Measurements from ENCODE around the gene KCNMA1. TPM values are rescaled to one million over a fixed set of nuclear protein-coding genes. Genes with fewer than 3 reads are reported as not detected.

KCNMA1 gene
- total RNA-seq, 1 donor from 2014 or later: 94.3 TPM

DNA sequence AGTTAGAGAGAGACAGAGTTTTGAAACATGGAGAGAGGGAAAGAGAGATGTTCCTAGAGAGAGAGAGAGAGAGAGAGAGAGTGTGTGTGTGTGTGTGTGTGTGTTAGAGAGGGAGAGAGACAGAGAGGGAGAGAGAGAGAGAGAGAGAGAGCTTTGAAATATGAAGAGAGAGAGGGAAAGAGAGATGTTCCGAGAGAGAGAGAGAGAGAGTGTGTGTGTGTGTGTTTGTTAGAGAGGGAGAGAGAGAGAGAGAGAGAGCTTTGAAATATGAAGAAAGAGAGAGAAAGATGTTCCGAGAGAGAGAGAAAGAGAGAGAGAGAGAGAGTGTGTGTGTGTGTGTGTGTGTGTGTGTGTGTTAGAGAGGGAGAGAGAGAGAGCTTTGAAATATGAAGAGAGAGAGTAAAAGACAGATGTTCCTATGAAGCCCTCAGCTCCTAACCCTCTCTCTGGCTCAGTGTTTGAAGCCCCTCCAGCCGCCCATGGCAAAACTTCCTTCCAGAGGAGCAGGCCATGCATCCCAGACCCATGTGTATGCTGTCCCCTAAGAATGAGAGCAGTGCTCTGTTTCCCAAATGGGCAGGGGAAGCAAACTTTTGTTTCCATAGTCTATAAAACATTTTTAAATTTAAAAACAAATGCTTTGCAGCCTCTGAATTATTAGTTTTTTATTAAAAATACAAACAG, 130.9 kb downstream of the KCNMA1 start:
- intact Hi-C loops (cut with DNase I): no loop called here
- no peaks in the 10 kb centered on the region for H3K9me3 ChIP-seq
- DNase-seq (ENCODE audit: extremely low spot score in 2 of 2): no peak
- no peak overlapping the region for H3K27ac ChIP-seq
- no peak for TF ChIP-seq POLR2A (IDR thresholded peaks at IDR 0.05)
- no peak for TF ChIP-seq POLR2AphosphoS5 (IDR thresholded peaks at IDR 0.05; ENCODE audit: insufficient read depth in 1 of 2, low read depth in 1 of 2)
- TF ChIP-seq CTCF (IDR thresholded peaks at IDR 0.05): no peak
- no peaks in the 10 kb centered on the region for H3K36me3 ChIP-seq
- H3K4me1 ChIP-seq: peaks cover 17% of the 10 kb centered on the region
- no peaks in the 10 kb centered on the region for H3K27me3 ChIP-seq
- H3K4me3 ChIP-seq: no peak overlapping the region

DNA sequence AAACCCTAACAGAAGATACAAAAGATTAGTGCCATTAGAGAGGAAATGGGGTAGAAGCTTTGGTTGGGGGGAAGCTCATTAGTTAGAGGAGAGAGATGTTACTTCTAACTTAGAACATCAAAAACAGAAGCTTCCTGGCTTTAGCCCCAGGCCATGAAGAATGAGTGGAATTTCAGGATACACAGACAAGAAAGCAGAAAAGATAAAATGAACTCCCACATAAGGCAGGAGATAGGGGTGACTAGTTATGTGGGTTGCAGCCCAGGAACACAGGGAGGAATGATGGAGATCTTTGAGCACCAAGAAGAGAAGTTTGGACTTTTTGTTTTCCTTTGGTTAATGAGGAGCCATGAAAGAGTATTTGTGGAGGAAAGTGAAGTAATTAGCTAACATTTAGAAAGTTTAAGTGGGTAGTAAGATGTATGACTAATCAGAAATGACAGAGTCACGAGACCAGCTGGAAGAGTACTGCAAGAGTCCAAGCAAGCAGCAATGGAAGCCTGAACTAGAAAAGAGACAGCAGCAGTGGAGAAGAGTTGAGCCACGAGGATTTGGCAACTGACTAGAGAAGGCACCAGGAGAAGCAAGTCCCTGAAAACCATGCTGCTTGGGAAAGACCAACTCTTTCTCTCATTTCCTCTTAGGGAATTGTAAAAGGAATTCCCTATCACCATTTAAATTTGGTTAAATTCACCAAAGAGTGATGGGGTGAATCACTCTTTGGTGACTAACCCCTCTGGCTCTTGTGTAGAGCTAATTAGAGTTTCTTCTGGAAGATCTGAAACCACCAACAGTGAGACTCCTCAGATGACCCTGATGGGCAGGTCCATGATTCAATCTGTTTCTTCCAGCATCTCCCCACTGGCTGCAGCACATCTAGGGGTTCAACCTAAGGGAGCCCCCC, 131.9 kb downstream of the KCNMA1 start:
- intact Hi-C loops (cut with DNase I): no loop called here
- Histone ChIP-seq H3K36me3 (no peaks in the 10 kb centered on the region), H3K27ac (no peak overlapping the region), H3K9me3 (no peaks in the 10 kb centered on the region), H3K4me3 (no peak overlapping the region), H3K4me1 (peaks cover 25% of the 10 kb centered on the region), H3K27me3 (no peaks in the 10 kb centered on the region)
- TF ChIP-seq POLR2A (IDR thresholded peaks at IDR 0.05) (no peak), POLR2AphosphoS5 (IDR thresholded peaks at IDR 0.05; ENCODE audit: insufficient read depth in 1 of 2, low read depth in 1 of 2) (no peak), CTCF (IDR thresholded peaks at IDR 0.05) (no peak)
- DNase-seq (ENCODE audit: extremely low spot score in 2 of 2): no peak

DNA sequence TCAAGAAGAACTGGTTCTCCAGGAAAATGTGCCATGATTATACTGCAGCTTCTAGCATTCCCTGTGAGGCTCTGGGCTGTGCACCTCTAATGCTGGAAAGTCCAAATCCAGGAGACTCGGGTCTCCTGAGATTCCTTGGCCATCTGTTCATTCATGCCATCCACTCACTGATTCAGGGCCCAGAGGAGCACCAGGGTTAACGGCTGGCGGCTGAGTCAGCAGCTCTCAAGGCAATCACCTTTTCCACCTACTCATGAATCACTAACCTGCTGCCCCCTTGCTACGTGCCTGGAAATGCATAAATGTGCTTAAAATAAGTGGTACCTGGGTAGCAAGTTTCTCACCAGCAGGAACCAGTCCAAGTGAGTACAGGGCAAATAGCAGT, 132.7 kb downstream of the KCNMA1 start:
- no peaks in the 10 kb centered on the region for H3K27me3 ChIP-seq
- H3K36me3 ChIP-seq: no peaks in the 10 kb centered on the region
- intact Hi-C loops (cut with DNase I): no loop called here
- DNase-seq (ENCODE audit: extremely low spot score in 2 of 2): no peak
- H3K9me3 ChIP-seq: no peaks in the 10 kb centered on the region
- H3K4me1 ChIP-seq: peaks cover 25% of the 10 kb centered on the region
- TF ChIP-seq POLR2AphosphoS5 (IDR thresholded peaks at IDR 0.05; ENCODE audit: insufficient read depth in 1 of 2, low read depth in 1 of 2) (no peak), CTCF (IDR thresholded peaks at IDR 0.05) (no peak), POLR2A (IDR thresholded peaks at IDR 0.05) (no peak)
- H3K27ac ChIP-seq: no peak overlapping the region
- no peak overlapping the region for H3K4me3 ChIP-seq

- intact Hi-C loops (cut with DNase I): no loop called here
- DNase-seq (ENCODE audit: extremely low spot score in 2 of 2): no peak
- TF ChIP-seq POLR2A (IDR thresholded peaks at IDR 0.05) (no peak), CTCF (IDR thresholded peaks at IDR 0.05) (no peak), POLR2AphosphoS5 (IDR thresholded peaks at IDR 0.05; ENCODE audit: insufficient read depth in 1 of 2, low read depth in 1 of 2) (no peak)
- H3K27ac ChIP-seq: no peak overlapping the region
- H3K4me3 ChIP-seq: no peak overlapping the region
- H3K9me3 ChIP-seq: no peaks in the 10 kb centered on the region
- no peaks in the 10 kb centered on the region for H3K27me3 ChIP-seq
- peaks cover 25% of the 10 kb centered on the region for H3K4me1 ChIP-seq
- no peaks in the 10 kb centered on the region for H3K36me3 ChIP-seq
Measured at GRCh38 chr10:77504196-77504872, 133.3 kb downstream of the KCNMA1 start.

Data from vagina (tissue), 2 donors.